Measurements from ENCODE around the gene CPB2.

Gene CPB2, protein sequence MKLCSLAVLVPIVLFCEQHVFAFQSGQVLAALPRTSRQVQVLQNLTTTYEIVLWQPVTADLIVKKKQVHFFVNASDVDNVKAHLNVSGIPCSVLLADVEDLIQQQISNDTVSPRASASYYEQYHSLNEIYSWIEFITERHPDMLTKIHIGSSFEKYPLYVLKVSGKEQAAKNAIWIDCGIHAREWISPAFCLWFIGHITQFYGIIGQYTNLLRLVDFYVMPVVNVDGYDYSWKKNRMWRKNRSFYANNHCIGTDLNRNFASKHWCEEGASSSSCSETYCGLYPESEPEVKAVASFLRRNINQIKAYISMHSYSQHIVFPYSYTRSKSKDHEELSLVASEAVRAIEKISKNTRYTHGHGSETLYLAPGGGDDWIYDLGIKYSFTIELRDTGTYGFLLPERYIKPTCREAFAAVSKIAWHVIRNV

DNA sequence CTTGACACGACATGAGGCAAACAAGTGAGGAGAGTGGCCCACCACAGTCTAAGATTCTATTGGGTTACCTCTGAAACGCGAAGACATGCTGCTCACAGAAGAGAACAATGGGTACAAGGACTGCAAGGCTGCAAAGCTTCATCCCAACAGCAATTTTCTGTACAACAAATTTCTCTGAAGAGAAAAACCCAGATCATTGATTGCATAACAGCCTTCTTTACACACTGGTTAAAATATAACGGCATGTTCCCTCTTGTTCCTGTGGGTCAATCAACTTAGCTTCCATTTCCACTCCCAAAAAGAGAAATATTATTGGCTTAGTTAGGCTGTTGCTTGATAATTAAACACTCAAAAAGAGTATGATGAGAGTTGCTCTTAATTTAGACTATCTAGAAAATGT, at the start of gene CPB2:
Gene CPB2, minus strand, starts transcription at position 166 of the 400 bp plus-strand sequence. Its CDS starts 24 bp downstream, at position 142.
- DNase-seq = no peak

DNA sequence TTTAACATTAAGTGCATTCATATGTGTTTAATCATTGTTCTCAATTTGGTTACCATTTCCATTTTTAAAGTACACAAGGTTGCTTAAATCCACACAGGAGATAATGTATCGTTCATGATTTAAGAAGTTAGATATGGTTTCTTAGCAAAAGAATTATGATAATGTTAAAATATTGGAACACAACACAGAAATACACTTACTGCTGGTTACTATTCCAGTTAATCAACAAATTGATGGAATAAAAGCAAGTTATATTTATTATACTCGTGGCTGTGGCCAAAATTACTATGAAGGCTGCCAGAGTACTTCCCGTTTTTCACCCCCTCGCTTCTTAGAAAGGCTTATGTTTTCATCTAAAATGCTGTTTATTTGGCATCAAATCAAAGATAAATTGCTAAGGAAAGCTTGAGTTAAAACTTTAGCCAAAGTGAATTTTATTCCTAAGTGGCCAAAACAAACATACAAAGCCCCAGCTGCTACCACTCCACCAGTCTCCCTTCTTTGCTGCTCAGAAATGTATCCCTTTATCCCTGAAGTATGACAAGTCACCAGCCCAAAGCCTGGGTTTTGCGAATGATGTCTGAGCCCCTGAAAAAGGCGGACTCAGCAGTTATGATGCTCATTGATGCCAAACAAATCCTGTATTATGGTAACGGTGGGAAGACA, 49.4 kb upstream of the CPB2 start:
- DNase-seq = no peak

DNA sequence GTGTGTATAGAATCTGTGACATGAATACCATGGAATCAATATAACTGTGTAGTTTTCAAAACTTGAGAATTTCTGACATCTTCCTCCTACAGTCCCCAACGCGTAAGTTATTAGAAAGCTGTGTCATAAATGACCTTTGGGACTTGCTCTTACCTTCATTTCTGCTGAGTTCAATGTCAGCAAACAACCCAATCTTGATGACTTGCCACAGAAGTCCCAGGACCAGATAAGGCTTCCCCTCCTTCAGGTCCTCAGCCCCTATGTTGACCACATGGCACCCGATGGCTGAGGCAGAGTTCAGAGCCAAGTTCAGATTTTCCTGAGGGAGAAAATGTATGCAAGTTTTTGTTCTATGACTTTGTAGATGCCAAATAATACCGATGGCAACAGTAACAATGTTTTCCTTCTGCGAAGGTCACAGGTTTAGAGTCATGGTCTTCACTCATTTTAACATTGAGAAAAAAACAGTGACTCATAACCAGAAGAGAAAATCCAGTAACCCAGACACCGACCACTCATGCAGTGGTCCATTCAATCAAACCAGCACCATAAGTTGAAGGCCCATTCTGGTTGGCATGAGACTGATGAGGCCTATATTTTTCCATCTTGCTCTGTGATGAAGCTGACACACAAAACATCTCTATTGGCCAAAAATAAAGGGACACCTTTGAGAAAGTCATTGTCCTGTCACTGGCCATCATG, 47.9 kb upstream of the CPB2 start:
- no peak for DNase-seq

DNA sequence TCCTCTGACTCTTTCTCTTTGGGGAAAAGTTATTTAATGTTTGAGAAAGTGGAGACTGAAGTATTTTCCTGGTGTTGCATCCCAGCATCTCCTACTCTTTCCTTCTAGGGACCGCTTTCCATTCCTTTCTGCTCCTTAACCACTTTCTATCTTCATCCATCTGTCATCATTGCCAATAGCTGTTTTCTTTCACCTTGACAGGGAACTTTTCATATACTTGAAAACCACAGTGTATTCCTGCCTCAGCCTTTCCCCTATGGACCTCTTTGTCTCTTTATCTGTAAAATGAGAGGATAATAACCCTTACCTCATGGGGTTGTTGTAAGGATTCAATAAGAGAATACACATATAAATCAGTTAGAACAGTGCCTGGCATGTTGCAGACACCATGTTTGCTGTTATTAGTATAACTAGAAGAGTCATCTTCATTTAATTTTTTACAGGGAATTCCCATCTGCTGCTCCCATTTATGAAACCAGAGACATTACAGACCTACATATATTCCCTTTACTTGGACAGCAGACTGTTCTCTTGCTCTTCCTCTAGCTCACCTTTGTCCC, 45.4 kb upstream of the CPB2 start:
- DNase-seq = no peak

DNA sequence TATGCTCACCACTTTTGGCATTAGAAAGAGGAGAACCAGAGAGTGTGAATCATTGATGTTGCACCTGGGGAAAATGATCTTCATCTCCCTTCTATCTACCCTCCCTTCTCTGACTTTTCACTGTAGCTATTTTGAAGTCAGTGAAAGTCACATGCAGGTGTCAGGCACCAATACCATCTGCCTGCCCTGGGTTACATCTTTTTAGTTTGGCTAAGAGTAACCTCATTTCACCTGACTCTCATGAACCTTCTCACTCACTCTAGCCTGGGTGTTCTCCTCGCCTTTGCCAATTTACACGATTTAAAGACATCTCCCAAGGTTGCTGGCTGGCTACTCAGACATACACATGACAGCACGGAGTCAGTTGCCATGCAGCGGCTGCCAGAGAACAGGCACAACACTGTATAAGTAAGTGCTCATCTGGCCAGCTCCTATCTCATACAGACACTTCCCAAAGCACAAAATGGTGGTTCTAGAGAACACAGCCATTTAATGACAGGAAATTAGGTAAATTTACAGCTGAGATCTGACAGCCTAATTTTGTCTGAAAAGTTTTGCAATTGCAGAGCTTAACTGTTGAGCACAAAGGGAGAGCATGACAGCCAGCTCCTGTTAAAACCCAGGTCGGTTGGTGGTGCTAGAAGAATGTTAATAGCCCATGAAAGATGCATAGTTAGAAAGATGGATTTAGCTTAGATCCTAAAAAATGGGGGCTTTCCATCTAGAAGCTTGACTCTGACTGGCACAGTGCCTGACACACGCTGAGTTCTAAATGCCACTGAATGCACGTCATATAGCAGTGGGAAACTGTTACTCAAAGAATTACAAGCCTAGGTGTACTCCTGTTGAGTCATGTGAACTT, 44.7 kb upstream of the CPB2 start:
- no peak for DNase-seq

DNA sequence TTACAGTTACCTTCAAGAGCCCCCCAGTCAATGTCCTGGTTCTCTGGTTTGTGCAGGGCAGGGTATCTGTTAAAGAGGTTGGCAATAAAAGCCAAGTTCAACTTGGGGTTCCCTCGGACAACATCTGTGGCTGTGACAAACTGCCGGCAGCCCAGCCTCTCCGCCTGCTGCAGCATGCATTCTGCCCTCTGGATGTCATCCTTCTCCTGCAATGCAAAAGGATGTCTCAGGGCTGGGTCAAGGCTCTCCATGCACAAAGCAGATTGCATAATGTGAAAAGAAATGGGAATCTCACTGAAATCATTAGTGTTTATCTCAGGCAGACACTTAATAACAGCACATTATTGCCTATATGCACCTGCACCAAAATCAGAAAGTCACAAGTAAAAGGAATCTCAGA, 42.1 kb upstream of the CPB2 start:
- DNase-seq = no peak

DNA sequence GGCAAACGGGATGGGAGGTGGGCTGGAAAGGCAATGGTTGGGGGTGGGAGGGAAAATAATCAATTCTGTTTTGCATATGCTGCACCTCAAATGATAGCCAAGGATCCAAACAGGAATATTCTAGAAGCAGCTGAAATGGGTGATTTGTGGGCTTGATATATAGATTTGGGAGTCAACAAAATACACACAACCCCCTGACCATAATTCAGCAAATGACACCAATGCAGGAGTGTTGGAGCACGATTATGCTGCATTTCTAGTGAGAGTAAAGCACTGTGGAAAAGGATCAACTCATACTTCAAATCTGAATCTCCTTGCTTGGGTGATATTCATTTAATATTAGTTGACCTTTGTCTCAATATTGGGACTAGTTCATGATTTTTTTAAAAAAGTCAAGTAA, 41.1 kb upstream of the CPB2 start:
- DNase-seq = no peak

DNA sequence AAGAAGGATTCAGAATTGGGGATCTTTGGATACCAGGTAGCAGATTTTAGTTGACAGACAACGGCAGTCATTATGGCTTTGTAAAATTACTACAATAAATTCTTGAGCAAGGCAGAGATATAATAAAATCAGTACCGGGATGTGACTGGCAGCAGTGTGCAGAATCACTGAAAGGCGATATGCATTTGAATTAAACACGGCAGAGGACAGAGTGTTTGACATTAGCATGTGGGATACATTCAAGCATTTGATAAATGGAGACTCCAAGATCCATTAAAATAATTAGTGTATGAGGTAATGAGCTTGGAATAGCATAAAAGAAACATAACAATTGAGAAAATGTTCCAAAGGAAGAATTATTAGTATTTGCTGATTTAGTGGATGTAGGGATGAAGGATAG, 40.3 kb upstream of the CPB2 start:
- no peak for DNase-seq

DNA sequence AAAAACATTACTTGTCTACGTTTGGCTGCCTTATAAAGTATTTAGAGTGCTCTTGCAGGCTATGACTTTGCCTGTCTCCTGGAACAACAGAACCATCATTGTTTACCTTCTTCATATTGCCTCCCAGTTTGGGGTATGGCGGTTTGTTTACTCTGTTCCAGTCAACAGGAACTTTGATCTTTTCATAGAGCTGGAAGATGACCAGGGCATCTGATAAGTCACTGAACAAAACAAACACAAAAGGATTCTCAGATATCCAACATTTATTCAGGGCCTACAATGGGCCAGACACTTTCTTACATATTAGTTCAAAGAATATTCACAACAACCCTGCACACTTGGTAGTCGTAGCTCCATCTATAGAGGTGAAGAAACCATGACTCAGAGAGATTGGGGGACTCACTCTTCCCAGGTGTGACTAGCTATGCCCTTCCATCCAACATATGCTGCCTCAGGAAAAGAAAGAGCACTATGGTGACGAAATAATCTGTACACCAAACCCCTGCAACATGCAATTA, 38.4 kb upstream of the CPB2 start:
- no peak for DNase-seq

DNA sequence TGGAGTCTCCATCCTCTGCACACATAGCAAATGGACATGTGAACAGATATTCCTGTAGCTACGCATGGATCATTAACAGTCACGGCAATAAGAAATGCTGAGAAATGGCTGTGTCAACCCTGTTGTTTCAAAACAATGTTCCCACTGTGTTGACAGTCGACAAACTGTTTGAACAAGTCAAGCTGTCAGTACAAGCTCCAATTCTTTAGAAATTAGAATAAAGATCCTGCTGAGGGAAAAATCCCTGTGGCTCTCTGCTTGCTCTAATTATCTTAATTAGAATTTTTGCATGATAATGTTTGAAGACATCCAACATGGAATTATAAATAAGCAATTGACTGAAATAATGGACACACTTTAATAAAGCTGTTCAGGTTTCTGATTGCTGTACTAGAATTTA, 37.9 kb upstream of the CPB2 start:
- DNase-seq = no peak

DNA sequence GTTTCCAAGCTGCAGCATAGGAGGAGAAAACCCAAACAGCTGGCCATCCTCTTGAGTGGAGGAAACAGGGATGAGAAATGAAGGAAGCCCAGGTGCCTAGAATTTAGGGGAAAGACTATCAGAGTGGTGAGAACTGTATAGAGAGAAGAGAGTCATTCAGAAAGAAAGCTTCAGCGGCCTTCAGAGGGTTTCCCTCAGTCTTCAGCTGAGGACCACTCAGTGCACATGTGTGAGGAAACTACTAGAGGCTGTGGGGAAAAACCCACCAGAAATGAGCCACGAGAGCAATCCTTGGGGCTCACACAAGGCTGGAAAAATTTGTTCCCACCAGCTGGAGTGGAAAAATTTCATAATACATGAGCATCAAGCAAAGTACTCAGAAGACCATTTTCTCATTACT, 35.2 kb upstream of the CPB2 start:
- DNase-seq = no peak

DNA sequence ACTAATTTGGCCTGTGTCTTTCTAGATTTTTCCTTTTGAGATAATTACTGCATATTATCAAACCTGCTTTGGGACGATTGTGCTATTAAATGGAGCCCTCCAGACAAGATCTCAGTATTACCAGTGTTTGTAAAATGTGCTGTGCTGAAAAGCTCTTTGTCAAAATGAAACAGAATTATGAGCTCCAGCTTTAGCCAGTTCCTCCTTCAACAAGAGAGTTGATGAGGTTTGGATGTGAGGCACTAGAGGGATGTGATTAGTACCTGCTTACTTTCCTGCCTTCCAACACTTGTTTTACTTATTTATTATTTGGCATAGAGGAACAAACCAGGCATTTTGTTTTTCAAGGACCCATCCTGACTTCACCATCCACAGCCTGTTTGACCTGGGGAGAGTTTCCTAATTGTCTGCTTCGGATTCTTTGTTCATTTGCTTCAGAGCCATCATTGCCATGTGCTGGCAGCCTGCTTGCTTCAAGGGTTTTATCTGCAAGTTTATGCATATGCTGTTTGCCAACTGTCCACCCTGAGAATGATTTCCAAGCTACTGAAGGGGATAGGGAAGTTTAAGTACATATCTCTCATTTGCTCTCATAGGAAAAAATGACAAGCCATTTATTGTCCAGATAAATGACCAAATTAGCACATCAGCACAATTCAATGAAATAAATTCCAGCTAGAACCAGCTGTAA, 32.9 kb upstream of the CPB2 start:
- no peak for DNase-seq

DNA sequence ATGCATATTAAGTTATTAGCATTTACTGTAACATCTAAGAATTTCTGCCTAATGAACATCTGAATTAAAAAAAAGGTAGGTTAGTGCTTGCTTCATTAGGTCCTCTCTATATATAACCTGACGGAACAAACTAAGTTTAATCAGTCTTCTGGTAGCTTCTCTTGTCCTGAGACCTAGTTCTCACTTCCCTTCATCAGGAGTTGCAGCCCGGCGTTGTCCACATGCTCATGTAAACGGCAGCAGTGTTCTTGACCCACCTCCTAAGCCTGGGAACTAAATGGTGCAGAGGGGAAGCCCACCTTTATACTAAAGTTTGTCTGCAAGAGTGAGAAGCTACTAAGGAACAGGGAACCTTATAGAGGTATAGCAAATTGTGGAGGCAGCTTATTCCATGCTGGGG, 31.9 kb upstream of the CPB2 start:
- DNase-seq = no peak

DNA sequence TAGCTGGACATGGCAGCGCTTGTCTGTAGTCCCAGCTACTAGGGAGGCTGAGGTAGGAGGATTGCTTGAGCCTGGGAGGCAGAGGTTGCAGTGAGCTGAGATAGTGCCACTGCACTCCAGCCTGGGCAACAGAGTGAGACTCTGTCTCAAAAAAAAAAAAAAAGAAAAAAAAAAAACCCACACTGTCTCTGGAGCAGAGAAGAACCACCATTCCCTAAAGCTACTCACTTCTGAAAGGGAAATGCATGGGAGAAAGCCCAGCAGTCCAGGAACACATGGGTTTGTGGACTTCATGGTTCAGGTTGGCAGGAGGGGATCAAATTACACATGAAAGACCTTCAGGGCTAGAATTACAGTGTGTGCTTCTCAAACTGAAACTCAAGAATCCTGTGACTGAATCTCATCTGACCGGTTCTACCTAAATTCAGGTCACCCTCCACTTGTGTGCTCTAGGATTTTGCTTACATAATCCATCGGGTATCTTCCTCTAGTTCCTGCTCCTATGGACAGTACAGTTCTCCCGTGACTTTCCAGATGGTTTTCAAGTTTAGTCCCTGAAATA, 30.2 kb upstream of the CPB2 start:
- DNase-seq = peak; percentile 84

DNA sequence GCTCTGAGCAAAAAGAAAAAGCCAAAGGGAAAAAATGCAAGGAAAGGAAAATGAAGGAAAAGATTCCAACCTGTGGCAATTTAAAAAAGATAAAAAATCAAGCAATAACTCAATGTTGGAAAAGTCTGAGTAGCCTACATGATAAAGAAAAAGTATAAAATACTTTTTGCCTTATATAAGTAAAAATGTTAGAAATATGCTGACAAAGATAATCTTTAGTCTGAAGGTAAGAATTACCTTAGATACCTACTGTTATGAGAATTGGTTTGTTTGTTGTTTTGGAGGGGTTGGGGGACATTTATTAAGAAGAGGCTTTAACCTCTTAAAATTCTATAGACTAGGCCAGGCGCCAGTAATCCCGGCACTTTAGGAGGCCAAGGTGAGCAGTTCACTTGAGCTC, 29.7 kb upstream of the CPB2 start:
- no peak for DNase-seq

DNA sequence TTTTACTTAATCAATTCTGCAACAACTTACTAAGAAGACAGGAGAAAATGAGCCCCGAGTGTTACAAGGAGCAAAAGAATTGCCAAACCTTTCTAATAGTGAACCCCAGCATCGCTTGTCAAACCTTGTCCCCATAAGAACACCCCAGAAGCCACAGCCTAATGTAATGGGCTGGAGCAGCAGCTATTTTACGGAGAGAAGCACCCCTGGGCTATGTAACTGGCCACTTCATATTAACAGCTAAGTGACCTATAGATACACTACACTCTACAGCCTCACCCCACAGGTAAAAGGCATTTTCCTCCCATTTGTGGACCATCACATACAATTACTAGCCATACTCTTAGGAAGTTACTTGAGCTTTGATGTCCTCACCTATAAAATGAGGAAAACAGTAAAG, 27.3 kb upstream of the CPB2 start:
- DNase-seq = no peak

DNA sequence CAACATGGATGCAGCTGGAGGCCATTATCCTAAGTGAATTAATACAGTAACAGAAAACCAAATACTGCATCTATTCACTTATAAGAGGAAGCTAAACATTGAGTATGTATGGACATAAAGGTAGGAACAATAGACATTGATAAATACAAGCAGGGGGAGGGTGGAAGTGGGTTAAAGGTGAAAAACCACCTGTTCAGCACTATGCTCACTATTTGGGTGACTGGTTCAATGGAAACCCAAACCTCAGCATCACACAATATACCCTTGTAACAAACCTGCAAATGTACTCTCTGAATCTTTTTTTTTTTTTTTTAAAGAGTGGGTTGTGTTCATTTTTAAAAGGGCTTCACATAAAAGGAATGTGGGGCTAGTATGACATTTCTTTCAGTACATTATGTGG, 26.9 kb upstream of the CPB2 start:
- no peak for DNase-seq

DNA sequence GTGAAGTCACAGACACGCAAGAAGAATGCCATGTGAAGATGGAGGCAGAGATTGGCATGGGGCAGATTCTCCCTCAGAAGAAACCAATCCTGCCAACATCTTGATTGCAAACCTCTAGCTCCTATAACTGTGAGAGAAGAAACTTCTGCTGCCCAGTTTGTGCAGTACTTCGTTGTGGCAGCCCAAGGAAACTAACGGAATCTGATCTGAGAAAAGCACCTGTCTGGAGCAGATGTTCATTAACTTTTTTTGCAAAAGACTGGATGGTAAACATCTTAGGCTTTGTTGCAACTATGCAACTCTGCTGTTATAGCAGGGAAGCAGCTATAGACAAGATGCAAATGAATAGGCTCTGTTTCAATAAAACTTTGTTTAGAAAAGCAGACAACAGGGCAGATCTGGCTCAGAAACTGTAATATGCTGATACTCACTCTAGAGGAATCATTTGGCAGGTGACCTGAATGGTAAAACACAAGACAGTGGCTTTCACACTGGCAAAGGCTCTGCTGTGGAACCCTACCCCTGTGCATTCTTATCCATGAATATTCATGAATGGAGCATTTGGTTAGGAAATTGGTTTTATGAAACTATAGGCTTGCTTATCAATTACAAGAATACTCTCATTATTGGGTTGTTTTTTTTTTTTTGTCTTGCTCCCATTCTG, 25.3 kb upstream of the CPB2 start:
- no peak for DNase-seq

DNA sequence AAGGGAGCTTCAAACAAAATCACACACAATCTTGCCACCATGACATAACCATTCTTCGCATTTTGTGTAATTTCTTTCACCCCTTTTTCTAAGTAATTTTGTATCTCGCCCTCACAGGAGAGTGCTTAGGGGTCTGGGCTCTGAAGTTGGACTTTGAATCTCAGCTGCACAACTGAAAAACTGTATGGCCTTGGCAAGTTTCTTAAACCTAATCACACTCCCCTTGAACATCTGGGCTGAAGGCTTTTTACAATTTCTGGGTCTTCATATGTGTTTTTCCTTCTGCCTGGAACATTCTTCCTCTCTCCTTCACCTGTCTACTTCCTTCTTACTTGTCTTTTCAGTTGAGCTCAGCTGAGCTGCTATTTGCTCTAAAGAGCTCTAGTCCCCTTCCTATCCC, 24.3 kb upstream of the CPB2 start:
- no peak for DNase-seq

DNA sequence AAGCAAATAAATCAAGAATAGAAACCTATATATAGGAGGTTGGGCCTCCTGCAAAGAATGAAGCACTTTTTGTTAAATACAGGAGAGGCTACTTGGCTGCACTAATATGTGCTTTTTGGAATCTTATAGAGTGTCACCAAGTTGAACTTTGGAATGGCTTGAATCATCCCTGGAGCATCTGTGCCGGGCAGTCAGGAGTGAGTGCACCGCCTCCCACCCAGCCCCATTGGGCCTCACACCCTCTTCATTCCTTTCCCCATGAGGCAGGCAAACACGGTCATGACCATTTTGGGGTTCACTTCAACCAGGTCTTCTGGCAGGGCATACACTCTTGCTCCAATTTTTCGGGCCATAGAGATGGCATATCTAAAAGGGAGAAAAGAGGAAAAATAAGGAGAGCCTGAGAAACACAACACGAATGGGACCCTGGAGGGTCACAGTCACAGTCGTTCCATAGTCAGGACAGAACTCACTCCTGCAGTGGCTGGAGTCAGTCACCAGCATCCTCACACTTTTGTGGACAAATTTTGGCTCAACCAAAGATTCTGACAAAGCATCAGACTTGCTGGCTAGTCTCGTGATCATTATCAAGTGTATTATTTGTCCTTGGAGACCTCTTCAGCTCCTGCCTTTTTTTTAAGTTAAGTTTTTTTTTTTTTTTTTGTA, 22.7 kb upstream of the CPB2 start:
- DNase-seq = no peak
